NB4 (cell line): ENCODE results near the gene COL6A1.

Source experiments
- CTCF ChIP-seq: IDR thresholded peaks from one replicate; pipeline ENCODE4 v1.5.1; 2012; ENCODE audit warnings: low read depth, low read length
- MAX ChIP-seq: IDR thresholded peaks from 2 replicates; pipeline ENCODE4 v1.6.1; 2011; ENCODE audit warnings: low read depth, low read length
- POLR2A ChIP-seq: IDR thresholded peaks from 2 replicates; pipeline ENCODE4 v1.6.1; 2011; ENCODE audit warnings: mild to moderate bottlenecking; ENCODE audit not compliant: insufficient read length; ENCODE audit errors: extremely low read depth

DNA sequence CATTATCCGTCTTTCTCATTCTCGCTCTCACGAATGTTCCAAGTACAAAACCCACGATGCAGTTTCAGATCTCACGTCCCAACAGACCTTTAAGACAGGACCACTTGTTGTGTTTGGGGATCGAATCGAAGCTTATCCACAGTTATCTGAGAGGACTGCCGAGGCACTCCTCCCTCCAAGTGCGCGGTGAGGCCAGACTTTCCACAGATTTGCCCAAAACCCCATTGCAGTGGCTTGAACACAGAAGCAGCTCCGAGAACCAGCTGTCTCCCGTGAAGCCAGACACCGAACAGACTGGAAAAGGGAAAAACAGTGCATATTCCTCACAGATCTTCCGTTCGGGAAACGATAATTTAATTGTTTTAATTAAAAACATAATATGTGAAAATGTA is 69.8 kb downstream of the COL6A1 start:
- TF ChIP-seq CTCF (no peak), POLR2A (no peak), MAX (no peak)
